HFFc6 (cell line): Measurements from ENCODE around the gene RPS3. TPM values are rescaled to one million over a fixed set of nuclear protein-coding genes. Genes with fewer than 3 reads are reported as not detected.

Experiments used
- DNase-seq: peaks from one replicate; pipeline ENCODE4 v3.0.0-alpha.2; 2018
- H3K27ac Mint-ChIP-seq: 2 replicates; pipeline ENCODE4 v1.8.0; 2020; ENCODE audit warnings: mild to moderate bottlenecking, mixed read lengths
- H3K27me3 Mint-ChIP-seq: 2 replicates; pipeline ENCODE4 v1.8.0; 2021; ENCODE audit warnings: mild to moderate bottlenecking, moderate library complexity, mixed read lengths; ENCODE audit not compliant: insufficient read depth
- H3K36me3 Mint-ChIP-seq: 2 replicates; pipeline ENCODE4 v1.8.0; 2021; ENCODE audit warnings: low read depth, mixed read lengths
- H3K4me1 Mint-ChIP-seq: 2 replicates; pipeline ENCODE4 v1.8.0; 2020; ENCODE audit warnings: low read depth, mixed read lengths
- H3K4me3 Mint-ChIP-seq: 2 replicates; pipeline ENCODE4 v1.8.0; 2020; ENCODE audit warnings: mild to moderate bottlenecking, moderate library complexity, mixed read lengths
- H3K9me3 Mint-ChIP-seq: 2 replicates; pipeline ENCODE4 v1.8.0; 2020; ENCODE audit warnings: mild to moderate bottlenecking, mixed read lengths
- total RNA-seq, 6 experiments: library from RNA; stranded (reverse); fragmentation: NEBNext Ultra II Directional; extraction: Animal tissue kit (Norgen Biotek cat#: 25700); gene quantifications; 2 replicates in 1 of 6; 3 replicates in 5 of 6; pipeline ENCODE4 v1.2.3, GENCODE V29; 2021
- TF ChIP-seq, protein P1 (sequence below): fragments of 200-600 bp; sonication (generic); IDR thresholded peaks from 2 replicates; pipeline ENCODE4 v1.5.0; 2021; ENCODE audit warnings: antibody characterized with exemption, mild to moderate bottlenecking

RPS3 gene
- total RNA-seq, 6 experiments from 2014 or later: 1,897 to 2,167 (median 1,932) TPM

DNA sequence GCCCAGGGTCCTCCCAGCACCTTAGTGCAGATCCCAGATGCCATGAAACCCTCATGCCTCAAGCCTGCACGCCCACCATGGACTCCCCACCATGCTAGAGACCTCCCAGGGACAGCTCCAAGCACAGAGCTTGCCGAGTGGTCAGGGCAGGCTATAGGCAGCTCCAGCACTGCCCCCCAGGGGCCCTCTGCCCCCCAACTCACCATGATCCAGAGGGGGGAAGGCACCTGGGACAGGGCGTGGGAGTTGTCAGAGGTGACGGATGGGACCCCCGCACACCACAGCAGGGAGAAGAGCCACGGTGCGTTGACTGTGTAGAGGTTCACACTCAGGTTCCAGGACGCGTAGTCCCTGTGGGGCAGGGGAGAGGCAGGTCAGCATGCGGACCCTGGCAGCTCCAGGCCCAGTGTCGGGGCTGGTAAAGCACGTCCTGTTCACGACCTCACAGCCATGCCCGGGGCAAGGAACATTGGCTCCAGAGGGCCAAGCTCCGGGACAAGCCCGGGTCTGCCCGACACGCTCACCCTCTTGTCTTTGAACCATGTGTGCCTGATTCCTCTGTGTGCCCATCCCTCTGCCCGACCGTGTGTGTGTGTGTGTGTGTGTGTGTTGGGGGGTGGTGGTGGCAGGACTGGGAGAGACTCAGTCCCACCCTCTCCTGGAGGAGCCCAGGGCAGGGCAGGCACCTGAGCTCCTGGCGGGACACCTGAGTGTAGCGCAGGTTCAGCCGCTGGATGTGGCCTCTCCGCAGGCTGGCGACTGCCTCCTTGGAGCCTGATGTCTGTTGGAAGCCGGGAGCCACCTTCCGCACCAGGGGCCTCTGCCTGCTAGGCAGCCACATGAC lies 41.9 kb downstream of the RPS3 start:
- TF ChIP-seq, protein P1, sequence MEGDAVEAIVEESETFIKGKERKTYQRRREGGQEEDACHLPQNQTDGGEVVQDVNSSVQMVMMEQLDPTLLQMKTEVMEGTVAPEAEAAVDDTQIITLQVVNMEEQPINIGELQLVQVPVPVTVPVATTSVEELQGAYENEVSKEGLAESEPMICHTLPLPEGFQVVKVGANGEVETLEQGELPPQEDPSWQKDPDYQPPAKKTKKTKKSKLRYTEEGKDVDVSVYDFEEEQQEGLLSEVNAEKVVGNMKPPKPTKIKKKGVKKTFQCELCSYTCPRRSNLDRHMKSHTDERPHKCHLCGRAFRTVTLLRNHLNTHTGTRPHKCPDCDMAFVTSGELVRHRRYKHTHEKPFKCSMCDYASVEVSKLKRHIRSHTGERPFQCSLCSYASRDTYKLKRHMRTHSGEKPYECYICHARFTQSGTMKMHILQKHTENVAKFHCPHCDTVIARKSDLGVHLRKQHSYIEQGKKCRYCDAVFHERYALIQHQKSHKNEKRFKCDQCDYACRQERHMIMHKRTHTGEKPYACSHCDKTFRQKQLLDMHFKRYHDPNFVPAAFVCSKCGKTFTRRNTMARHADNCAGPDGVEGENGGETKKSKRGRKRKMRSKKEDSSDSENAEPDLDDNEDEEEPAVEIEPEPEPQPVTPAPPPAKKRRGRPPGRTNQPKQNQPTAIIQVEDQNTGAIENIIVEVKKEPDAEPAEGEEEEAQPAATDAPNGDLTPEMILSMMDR: no peak
- no peak overlapping the region for H3K4me3 Mint-ChIP-seq
- no peaks in the 10 kb centered on the region for H3K9me3 Mint-ChIP-seq
- peaks cover 23% of the 10 kb centered on the region for H3K27me3 Mint-ChIP-seq
- no peaks in the 10 kb centered on the region for H3K36me3 Mint-ChIP-seq
- no peak for DNase-seq
- H3K27ac Mint-ChIP-seq: no peak overlapping the region
- peaks cover 15% of the 10 kb centered on the region for H3K4me1 Mint-ChIP-seq

DNA sequence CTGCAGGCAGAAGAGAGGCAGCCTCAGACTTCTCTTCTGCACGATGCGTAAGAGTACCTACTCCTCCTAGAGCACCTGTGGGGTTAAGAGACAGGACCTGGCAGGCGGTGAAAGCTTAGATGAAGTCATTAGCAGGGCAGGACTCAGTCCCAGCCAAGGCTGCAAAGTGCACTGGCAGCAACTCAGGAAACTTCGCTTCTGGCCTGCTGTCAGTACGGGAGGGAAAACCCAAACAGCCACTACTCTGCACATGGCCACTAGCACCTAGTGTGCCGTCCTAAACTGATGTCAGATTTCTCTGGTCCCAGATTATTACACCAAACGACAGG lies 42.5 kb downstream of the RPS3 start:
- Mint-ChIP-seq H3K4me3 (no peak overlapping the region), H3K4me1 (peaks cover 15% of the 10 kb centered on the region), H3K36me3 (no peaks in the 10 kb centered on the region), H3K9me3 (no peaks in the 10 kb centered on the region), H3K27ac (no peak overlapping the region), H3K27me3 (peaks cover 23% of the 10 kb centered on the region)
- no peak for DNase-seq
- TF ChIP-seq, protein P1: no peak

DNA sequence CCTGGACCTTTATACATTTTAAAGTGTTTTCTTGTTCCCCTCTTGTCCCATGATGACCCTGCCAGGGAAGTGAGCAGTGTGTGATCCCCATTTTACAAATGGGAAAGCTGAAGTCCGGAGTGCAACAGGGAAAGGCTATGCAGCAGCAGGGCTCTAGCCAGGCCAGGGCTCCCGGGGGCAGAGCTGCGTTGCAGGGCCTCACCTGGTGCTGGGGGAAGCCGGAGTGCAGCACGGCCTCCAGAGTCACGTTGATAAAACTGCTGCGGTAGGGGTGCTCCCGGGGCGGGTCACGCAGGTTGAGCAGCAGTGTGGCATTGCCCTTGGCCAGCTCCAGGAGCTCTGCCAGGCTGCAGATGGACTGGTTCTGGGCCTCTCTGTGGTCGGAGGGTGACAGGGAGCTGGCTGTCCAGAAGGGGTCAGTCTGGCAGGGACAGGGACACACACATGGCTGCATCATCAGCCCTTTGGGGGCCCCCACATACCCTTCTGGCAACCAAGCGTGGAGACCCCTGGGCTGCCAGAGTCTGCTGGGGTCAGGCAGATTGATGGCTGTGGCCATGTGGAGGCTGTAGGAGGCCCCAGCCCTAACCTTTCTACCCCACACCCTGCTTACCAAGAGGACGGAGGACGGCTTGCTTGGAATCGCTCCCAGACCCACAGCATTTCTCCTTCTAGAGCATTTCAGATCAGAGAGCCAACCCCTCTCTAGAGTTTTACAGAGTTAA lies 43.0 kb downstream of the RPS3 start:
- Mint-ChIP-seq H3K27me3 (peaks cover 23% of the 10 kb centered on the region), H3K4me3 (no peak overlapping the region), H3K4me1 (peaks cover 15% of the 10 kb centered on the region), H3K36me3 (no peaks in the 10 kb centered on the region), H3K9me3 (no peaks in the 10 kb centered on the region), H3K27ac (no peak overlapping the region)
- TF ChIP-seq, protein P1: no peak; the same call in 1 of the 2 replicates
- DNase-seq: no peak

DNA sequence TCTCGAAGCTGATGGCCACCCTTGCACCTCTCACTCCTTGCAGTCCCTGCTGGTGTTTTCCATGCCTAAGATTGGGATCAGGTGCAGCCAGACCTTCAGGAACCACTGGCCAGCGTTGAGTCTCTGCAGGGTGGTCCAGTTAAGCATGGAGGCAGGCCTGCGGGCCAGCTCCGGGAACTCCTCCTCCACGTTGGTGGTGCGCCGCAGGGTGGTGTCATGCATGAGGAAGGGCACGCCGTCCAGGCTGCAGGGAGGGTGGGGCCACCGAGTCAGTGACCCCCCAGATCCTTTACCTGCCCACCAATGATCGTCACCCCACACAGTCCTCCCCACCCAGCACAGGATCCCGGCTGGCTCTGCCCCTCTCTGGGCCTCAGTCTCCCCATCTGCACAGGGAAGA lies 43.7 kb downstream of the RPS3 start:
- Mint-ChIP-seq H3K36me3 (no peaks in the 10 kb centered on the region), H3K27me3 (peaks cover 24% of the 10 kb centered on the region), H3K4me1 (peaks cover 9% of the 10 kb centered on the region), H3K9me3 (no peaks in the 10 kb centered on the region), H3K27ac (no peak overlapping the region), H3K4me3 (no peak overlapping the region)
- TF ChIP-seq, protein P1: no peak
- no peak for DNase-seq

DNA sequence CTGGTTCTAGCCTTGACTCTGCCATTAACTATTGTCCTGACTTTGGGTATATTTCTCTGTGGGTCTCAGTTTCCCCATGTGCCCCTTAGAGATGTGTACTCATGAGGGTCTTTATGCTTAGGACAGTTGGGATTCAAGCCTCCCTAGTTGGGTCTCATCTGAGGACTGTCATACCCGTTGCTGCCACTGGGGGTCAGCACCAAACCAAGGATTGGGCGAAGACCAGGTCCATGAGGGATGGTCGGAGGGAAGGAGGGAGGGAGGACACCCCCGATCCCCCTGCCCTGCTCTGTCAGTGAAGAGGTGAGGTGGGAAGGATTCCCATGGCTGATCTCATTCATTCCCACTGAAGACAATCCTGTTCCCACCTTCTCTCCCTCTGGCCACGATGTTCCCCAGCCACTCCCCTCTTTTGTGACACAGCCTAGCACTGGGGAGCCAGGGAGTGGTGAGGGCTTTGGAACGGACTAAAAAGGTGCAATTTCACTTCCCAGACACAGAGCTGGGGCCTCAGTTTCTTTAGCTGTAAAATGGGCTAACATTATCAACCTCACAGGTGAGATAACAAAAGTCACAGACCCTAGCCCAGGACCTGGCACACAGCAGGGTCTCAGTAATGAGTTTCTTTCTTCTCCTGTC lies 46.1 kb downstream of the RPS3 start:
- Mint-ChIP-seq H3K9me3 (no peaks in the 10 kb centered on the region), H3K4me3 (no peak overlapping the region)

More for the DNA sequence above, 46.1 kb downstream of the RPS3 start:
- Mint-ChIP-seq H3K36me3 (no peaks in the 10 kb centered on the region), H3K4me1 (no peaks in the 10 kb centered on the region), H3K27me3 (peaks cover 30% of the 10 kb centered on the region), H3K27ac (no peak overlapping the region)
- peak; percentile 38 for DNase-seq
- TF ChIP-seq, protein P1: peak; percentile 99
